PC-9 (cell line): ENCODE results near the gene PDGFD.

Experiments
- EZH2 ChIP-seq: fragments of 200-600 bp; sonication (generic); IDR thresholded peaks from 2 replicates; pipeline ENCODE4 v1.8.0; 2017; ENCODE audit warnings: antibody characterized with exemption, low read depth
- TF ChIP-seq, protein P1 (sequence below): fragments of 200-600 bp; sonication (generic); conservative IDR thresholded peaks from 2 replicates; pipeline ENCODE4 v1.6.1; 2017; ENCODE audit warnings: mixed run types, antibody characterized with exemption, mild to moderate bottlenecking, moderate library complexity

- TF ChIP-seq, protein P1, sequence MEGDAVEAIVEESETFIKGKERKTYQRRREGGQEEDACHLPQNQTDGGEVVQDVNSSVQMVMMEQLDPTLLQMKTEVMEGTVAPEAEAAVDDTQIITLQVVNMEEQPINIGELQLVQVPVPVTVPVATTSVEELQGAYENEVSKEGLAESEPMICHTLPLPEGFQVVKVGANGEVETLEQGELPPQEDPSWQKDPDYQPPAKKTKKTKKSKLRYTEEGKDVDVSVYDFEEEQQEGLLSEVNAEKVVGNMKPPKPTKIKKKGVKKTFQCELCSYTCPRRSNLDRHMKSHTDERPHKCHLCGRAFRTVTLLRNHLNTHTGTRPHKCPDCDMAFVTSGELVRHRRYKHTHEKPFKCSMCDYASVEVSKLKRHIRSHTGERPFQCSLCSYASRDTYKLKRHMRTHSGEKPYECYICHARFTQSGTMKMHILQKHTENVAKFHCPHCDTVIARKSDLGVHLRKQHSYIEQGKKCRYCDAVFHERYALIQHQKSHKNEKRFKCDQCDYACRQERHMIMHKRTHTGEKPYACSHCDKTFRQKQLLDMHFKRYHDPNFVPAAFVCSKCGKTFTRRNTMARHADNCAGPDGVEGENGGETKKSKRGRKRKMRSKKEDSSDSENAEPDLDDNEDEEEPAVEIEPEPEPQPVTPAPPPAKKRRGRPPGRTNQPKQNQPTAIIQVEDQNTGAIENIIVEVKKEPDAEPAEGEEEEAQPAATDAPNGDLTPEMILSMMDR, result no peak
- no peak for TF ChIP-seq EZH2
Measured at GRCh38 chr11:104113541-104113940, 50.4 kb downstream of the PDGFD start.
